GM15510 (cell line): ENCODE data around the gene KDM4B.

Experiments used
- POLR2A ChIP-seq: IDR thresholded peaks from 3 replicates; pipeline ENCODE4 v1.6.1; 2011; ENCODE audit warnings: borderline replicate concordance; ENCODE audit not compliant: insufficient read length; ENCODE audit errors: extremely low read depth

Gene KDM4B

DNA sequence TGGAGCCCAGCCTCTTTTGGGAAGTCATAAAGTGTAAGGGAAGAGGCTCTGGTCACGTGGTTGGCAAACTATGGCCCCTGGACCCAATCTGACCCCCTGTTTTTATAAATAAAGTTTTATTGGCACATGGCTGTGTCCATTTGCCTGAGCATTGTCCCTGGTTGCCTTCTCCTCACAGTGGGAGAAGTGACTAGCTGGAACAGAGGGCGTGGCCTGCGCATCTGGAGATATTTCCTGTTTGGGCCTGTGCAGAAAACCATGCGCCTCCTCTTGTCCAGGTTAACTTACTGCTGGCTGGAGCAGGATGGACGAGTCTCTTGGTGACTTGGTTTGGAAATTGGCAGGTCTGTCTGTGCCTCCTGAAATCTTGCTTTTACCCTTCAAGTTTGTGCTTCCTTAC, 48.3 kb downstream of the KDM4B start:
- TF ChIP-seq POLR2A: no peak

DNA sequence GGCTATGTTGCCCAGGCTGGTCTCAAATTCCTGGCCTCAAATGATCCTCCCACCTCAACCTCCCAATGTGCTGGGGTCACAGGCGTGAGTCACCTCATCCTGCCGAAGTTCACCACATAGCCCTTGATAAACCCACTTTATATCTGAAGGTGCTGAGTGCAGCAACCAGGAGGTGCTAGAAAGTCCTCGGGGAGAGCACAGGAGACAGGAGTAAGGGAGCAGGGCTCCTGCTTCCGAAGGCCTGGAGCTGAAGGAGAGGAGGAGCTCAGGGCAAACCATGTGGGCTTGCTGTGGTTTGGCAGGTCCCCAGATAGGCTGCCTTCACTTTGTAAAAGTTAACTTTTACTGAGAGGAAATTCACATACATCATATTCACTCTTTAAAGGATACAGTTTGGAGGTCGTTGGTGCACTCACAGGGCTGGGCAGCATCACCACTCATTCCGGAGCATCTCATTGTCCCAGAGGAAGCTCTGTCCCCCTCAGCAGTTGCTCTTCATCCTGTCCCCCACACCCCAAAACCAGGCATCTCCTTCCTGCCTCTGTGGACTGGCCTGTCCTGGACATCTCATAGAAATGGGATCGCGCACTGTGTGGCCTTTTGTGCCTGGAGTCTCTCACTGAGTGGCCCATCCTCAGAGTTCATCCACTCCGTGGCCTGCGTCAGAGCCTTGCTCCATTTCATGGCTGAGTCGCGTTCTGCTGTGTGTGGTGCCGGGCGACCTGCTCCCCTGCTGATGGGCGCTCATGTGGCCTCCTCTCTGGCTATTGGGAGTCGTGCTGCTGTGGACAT, 49.5 kb downstream of the KDM4B start:
- TF ChIP-seq POLR2A: no peak

DNA sequence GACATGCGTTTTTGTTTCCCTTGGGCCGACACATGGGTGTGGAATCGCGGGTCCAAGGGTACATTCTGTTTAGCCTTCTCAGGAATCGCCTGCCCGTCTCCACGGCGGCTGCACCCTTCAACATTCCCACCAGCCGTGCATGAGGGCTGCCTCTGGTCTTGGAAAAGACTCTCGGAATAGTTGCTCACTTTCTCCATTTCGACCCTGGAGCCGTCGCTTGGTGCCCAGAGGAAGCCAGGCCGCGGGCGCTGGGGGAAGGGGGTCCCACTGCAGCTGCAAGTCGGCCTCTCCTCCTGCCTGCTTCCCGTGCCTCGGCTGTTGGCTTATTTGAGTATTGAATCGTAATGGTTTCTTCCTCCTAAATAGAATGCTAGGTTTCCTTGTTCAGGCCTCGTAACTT, 51.5 kb downstream of the KDM4B start:
- no peak for TF ChIP-seq POLR2A

DNA sequence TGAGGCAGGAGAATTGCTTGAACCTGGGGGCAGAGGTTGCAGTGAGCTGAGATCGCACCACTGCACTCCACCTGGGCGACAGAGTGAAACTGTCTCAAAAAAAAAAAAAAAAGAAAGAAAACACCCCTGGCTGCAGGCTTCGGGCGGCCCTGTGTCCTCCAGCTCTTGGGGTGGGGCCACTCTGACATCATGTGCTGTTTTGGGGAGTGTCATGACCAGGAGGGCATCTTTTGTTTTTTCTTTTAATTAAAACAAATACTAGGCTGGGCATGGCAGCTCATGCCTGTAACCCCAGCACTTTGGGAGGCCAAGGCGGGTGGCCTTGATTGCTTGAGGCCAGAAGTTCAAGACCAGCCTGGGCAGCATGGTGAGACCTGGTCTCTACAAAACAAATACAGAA, 52.1 kb downstream of the KDM4B start:
- no peak for TF ChIP-seq POLR2A

DNA sequence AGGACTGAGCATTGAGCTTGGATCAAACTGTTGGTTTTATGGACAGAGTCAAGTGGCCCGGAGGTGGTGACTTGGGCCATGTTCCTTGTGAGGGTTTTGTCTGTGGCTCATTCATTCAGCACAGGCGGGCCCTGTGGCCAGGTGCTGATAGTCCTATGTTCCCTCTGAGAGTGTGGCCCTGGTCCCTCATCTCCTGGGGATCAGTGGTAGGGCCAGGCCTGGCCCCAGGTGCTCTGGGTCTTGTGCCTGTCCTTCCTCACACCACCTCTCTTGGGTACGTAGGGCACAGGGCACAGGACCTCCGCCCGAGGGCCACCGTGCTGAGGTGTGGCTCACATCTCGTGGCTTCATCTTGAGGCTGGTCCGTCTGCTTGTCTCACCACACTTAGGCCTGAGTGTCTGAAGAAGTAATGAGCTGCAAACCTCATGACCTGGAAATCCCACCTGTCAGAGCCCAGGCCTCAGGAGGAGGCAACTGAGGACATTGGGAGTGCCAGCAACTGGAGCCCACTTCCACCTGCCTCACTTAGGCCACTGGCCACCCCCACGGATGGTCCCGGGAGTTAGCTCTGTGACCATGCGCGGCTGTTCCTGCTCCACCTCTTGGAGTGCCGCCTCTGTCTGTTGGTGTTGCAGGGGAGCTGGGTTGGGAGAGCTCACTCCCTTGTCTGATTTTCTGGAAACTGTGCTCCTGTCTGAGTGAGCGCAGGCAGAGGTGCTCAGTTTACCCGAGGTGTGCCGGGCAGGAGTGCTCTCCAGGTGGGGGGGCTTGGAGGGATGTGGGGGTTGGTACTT, 53.4 kb downstream of the KDM4B start:
- no peak for TF ChIP-seq POLR2A

DNA sequence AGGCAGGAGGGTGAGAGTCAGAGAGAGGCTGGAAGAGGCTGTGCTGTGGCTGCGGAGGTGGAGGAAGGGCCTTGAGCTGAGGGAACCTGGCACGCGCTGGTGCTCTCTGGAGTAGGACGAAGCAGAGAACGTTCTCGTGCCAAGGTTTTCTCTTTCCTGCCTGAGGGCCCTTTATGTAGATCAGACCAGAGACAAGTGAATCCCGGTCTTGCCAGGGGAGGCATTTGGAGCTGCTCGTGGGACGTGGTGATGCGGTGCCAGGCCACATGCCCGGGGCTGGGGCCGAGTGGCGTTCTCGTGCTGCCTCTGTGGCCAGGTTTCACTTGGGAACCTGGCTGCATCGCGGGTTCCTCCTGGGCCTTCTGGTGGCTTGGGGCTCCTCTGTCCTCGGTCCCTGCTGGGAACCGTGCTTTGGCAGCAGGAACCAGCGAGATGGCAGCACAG, 54.2 kb downstream of the KDM4B start:
- TF ChIP-seq POLR2A: no peak

DNA sequence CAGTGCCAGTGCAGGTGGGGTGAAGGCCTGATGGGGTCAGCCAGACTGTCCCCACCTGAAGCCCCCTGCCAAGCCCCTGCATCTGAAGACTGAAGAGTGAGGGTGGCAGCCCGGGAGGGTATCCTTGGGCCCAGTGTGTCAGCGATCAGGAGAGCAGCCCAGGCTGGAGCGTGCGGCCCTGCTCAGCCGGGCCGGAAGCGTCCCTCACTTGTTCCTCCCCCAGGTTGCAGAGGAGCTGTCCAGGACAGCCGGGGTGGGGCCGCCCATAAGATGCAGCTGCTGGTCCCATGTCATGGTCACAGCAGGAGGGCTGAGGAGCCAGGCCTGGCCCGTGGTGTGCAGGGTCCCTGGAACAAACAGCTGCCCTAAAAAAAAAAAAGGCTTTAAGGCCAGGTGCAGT, 55.4 kb downstream of the KDM4B start:
- TF ChIP-seq POLR2A: no peak

DNA sequence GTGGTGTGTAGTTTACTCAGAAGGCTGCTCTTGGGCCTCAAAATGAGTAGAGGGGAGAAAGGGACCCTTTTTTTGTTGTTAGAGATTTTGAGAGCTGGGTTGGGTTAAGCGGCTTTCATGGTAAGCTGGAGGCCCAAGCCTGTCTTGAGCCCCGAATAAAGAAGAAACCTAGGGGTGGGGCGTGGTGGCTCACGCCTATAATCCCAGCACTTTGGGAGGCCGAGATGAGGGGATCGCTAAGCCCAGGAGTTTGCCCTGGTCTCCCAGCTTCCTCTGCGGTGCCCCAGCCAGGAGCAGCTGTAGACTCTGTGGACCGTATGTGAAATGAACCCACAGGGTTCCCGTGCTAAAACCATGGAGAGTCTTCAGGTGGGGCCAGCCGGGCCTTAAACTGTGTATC, 56.1 kb downstream of the KDM4B start:
- TF ChIP-seq POLR2A: no peak

DNA sequence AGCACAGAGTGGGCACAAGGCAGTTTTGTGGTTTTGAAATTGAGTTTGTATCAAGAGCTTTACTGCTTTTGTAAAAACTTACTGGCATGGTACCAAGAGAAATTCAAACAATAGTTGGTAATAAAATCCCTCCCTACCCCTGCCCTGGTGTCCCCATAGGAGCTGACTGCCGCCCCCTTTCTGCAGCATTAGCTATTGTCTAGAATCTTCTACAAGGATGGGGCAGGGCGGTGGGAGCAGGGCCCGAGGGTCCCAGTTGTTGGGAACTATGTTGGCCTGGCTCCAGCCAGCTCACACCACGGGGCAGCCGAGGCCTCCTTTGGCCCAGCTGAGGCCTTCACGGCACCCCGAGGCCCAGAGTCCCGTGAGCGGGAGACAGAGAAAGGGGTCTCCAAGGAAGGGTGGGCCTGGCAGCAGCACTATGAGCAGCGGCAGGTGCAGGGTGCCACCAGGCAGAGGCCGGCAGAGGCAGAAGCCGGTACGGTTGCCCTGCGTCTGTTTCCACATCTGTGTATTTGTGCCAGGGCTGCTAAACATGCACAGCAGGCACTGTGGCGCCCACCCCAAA, 57.9 kb downstream of the KDM4B start:
- no peak for TF ChIP-seq POLR2A

DNA sequence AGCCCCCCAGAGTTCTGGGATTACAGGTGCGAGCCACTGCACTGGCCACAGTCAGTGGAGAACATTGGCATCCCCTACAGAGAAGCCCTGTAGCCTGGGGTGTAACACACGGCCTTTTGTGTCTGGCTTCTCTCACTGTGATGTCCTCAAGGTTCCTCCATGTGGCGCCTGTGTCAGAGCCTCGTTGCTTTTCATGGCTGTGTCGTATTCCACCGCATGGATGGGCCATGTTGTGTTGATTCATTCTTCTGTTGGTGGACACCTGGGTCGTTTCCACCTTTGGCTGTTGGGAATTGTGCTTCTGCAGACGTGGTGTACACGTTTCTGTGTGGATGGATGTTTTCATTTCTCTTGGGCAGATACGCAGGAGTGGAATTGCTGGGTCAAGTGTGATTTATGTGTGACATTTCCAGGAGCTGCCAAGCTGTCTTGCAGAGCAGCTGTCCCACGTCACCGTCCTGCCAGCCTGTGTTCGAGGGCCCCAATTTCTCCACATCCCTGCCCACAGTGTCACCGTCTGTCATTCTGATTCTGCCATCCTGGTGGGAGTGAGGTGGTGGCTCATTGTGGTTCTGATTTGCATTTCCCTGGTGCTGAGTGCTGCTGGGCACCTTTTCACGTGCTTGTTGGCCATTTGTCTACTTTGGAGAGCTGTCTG, 59.4 kb downstream of the KDM4B start:
- no peak for TF ChIP-seq POLR2A

DNA sequence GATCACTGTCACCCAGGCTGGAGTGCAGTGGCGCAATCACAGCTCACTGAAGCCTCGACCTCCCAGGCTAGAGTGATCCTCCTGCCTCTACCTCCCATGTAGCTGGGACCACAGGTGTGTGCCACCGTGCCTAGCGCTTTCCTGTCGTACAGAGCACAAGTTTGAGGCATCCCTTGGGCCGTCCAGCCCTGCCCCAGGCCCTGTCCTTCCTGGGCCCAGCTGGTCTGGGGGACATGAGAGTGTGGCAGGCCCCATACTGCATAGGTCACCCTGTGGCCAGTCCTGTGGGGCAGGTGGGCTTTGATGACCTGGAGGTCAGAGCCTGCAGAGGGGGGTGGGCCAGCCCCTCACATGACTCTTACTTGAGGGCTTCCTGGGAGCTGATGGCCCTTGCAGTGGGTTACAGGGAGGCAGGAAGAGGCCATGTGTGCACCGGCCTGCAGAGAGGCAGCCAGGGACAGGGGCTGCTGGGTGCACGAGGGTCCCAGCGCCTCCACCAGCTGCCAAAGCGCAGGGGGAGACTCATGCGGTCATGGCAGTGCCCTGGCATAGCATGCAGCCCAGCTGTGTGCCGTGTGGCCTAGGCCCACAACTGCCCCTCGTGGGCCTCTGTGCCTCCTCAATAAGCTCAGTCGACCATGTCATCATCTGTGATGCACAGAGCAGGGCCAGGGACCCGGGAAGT, 61.4 kb downstream of the KDM4B start:
- no peak for TF ChIP-seq POLR2A

DNA sequence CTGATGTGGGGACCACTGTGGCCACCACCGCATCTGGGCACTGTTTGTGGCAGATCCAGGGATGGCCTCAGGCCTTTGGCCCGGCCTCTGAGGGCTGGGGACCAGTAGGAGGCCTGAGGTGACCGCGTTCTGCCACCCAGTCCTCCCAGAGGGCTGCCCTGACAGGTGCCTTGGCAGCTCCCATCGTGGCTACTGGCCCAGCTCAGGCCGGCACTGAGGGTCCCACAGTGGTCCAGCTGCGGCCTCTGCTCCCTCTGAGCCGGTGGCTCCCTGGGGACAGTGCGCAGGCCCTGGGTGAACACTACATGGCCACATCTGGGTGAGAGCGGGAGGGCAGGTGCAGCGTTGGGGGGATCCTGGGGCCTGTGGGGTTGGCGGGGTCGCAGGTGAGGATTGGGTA, 61.9 kb downstream of the KDM4B start:
- TF ChIP-seq POLR2A: no peak

DNA sequence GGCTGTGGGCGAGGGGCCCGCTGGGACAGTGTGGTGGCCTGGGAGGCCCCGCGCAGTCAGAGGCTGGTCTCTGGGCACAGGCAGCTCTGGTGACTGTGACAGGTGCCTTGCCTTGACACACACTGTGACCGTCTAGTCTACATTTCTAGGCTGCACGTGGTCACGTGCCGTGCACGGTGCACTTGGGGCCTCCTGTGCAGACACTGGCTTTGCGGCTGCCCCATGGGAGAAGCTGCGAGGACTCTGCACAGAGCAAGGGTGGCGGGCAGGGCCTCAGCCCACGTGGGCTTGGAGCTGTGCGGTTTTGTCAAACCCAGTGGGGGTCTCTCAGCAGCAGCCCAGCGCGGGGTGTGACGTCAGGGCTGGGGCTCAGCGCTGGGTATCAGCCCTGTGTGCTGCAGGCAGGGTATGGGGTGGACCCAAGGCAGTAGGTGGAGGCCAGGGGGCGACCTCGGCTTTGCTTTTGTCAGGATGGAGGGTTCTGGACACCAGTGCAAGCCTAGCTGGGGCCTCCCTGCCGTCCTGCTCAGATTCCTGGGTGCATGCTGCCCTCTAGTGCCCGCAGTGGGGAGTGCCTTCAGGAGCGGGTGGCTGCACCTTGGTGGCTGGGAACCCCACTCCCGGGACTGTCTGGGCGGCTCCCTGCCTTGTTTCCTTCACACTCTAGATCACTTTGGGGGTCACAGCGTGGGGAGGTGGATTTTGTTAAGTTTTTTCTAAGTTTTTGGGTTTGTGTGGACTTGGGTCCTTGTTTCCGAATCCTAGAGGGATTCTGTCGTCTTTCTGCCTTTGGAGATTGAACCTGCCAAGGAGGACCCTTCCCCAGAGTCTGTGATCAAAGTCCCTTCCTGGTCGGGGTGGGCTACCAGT, 62.6 kb downstream of the KDM4B start:
- no peak for TF ChIP-seq POLR2A
